GM03348 (cell line): ENCODE measurements around the gene BORCS5.
A peak's percentile ranks its signal among the peaks of the same experiment; 100 is the strongest.

ENCODE experiments used
- DNase-seq: peaks from one replicate; pipeline ENCODE4 v3.0.0; 2012; ENCODE audit warnings: low spot score

Gene BORCS5

DNA sequence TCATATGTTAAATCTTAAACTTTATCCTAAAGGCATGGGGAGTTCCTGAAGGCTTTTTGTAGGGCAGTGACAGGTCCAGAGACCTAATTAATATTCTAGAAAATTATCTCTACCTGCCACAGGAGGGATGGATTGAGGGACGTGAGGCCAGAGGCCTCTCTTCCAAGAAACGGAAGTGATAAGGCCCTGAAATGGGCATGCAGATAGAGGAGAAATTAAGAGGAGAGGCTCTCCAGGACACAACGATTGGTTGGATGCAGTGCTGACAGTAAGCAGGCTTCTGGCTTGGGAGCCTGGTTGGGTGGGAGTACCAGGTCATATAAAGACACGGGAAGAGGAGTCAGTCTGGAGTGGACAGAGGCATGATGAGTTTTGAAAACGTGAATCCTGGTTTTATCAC, 3.1 kb upstream of the BORCS5 start:
- no peak for DNase-seq

DNA sequence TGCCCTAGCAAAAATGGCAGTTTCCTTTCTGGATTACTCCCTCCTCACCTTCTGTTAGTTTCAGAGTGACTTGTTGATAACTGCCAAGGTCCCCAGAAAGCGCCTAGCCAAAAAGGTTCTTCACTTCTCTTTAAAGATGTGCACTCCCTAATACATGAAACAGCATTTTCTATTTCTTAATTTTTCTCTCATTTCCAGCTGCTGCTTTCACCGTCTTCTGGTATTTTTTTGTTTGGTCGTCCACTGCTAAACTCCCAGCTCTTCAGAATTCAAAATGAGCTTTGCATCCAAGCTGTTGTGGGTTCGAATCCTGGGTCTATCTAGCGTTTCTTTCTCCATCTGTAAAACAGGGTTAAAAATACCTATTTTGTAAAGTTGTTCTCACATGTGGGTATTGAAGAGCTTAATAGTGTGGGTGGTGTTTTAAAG, 397 bp upstream of the BORCS5 start:
- DNase-seq: no peak

DNA sequence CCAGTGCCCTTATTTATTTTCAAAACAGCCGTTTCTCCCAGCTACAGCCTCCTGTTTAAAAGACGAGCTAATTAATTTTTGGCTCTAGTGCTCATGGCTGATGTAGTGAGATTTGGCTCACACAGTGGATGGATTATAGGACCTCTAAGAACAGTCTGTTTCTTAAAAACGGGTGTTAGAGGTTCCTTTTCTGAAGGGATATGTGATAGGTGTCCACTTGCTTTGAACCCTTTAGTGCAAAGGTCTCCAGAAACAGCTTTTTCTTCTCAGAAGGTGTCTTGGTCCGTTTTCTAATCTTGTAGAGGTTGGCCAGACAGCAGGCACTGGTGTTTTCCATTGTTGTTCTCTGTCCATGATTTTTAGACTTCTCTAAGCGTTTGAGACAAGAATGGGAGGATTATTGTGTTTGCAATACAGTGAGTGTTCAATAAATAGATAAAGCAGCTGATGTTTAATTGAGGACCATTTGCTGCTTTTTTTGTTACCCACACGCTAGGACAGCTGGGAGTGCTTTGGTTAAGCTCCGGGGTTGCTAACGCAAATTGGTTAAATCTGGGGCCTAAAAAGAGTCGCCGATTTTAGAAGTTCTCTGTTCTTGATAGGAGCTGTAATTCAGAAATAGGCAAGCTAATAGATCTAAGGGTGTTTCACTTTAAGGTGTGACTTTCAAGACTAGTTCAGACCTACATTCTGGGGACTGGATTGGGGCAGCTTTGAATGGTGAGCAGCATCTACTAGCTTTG, 1.0 kb downstream of the BORCS5 start:
- no peak for DNase-seq

DNA sequence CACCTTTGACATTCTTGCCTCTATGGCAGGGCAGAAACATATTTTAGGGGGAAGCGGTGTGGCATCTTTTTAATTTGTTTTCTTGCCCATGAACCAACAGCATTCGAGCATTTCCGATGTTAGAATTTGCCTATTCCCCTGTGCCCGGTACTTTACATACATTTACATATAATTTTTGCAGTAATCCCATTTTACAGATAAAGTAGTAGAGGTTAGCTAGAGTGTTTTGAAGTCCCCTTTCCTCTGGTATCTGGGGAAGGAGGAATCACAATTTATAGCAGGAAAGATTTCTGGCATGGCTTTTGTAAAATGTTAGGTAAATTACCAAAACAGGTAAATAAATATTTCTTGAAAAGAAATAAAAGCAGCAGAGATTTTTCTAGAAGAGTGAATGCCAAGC, 1.6 kb downstream of the BORCS5 start:
- no peak for DNase-seq

DNA sequence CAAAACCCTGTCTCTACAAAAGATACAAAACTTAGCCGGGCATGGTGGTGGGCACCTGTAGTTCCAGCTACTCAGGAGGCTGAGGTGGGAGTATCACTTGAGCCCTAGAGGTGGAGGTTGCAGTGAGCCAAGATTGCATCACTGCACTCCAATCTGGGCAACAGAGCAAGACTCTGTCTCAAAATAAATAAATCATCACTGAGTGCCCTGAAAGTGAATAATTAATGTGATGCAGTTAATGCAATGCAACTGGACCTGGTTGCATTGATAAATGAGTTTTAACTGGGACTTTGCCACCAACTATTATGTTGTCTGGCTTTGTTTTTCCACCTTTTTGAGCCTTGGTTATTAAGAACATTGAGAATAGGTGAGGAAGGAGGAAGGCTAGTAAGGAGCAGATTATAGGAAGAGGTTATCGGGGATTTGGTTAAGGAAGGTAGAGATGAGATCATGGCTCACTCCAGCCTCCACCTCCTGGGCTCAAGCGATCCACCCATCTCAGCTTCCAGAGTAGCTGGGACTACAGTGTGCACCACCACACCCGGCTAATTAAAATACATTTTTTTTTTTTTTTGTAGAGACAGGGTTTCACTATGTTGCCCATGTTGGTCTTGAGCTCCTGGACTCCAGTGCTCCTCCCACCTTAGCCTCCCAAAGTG, 8.0 kb downstream of the BORCS5 start:
- no peak for DNase-seq

DNA sequence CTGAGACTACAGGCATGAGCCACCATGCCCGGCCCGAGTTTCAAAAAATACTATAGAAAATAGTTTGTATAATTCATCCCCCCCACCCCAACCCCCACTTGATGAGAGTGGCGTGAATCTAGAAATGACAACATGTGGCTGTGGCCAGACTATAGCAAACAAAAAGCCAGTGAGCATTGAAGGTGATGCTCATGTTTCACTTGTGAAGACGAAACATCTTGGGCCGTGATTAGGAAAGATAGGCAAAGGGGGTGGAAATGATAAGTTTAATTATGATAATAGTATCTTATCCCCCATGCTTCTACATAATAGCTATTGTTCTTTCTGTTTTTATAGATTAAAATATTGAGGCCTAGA, 8.5 kb downstream of the BORCS5 start:
- no peak for DNase-seq

DNA sequence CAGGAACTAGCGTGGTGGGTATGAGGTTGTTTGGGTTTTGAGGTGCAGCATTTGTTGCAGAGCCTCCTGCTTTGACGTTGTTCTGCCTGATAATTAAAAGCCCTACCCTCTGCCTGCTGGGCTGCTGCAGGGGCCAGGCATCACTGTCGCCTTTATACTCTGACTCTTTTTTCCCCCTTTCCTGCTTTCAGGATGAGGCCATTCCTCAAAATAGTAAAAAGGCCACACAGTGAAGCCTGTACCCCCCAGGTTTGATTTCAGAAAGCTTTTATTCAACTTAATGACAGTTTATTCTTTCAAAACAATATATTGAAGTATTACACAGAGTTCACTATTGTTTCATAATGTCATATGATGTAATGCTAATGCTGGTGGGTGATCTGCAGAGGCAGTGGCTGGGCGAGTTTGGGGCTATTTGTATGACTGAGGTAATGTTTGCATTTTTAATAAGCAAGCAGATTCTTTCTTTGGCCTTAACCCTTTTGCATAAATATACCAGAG, 9.1 kb downstream of the BORCS5 start:
- peak; percentile 45 for DNase-seq

DNA sequence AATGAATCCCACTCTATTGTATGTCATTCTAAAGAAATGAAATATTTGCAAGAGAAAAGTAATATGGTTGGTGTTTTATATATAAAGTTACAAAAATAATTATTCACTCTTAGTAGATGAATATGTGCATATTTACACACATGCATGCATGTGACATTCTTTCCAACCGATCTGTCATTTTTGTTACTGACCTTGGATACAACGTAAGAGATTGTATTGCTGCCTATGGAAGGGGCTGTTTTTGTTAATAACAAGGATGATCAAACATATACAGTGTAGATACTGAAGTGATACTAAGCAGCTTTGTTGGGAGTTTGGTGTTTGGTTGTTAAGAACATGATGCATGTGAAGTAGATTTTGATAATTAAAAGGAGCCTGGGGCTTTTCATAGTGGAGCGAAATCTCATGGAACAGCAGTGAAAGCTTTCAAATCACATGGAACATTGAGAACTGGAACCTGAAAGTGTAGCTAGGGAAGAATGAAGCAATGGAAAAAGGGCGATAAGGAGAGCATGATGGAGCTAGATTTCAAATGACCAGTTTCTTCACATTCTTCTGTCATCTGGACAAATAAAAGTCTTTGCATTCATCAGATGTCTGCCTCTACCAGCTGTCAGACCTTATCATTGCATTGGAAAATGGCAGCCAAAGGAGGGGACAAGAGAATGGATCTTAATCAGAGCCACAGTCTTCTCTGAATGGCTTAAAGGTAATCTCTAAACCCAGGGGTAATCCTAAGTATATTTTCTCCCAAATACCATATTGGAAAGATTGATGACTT, 10.0 kb downstream of the BORCS5 start:
- no peak for DNase-seq

DNA sequence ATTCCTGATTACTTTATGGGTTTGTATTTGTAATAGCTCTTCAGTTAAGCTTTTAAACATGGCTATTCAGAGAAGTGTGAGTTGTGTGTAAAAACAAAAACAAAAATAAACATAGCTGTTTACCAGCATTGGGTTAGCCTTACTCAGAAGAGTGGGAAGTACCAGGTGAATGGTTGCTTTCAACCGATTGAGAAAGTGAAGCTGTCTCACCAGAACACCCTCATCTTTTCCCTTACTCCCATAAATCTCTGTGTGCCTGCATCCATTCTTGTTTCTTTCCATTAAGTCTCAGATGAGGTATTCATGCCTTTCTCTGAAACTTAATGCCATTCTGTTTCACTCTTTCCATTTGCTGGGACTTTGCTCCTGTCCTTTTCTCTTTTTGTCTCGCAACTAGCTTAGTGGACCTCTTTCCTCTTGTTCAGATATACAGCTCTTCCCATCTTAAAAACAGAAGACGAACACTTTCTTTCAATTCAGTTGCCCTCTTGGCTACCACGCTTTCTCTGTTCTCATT, 10.7 kb downstream of the BORCS5 start:
- no peak for DNase-seq

DNA sequence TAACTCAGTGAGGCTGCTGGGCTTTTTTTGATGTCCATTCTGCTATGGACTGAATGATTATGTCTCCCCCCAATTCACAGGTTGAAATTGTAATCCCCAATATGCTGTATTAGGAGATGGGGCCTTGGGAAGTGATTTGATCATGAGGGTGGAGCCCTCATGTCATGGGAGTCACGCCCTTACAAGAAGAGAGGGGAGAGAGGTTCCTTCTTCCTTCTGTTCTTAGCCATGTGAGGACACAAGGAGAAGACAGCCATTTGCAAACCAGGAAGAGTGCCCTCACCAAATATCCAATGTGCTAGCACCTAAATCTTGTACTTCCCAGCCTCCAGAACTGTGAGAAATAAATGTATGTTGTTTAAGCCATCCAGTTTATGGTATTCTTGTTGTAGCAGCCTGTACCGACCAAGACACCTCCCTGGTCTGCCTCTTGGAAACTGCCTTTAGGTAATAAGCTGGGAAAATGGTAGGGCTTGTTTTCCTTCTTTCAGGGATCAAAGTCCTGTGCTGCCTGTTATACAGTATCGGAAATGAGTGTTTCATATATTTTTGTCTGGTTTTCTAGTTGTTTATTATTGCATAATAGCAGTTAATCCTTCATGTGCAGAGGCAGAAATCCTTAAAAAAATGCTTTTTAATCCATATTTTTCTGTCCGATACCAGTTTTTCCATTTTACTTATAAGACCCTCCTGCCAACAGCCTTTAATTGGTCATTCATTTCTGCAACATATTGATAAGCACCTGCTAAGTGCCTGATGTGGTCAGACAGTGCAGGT, 16.3 kb downstream of the BORCS5 start:
- no peak for DNase-seq

DNA sequence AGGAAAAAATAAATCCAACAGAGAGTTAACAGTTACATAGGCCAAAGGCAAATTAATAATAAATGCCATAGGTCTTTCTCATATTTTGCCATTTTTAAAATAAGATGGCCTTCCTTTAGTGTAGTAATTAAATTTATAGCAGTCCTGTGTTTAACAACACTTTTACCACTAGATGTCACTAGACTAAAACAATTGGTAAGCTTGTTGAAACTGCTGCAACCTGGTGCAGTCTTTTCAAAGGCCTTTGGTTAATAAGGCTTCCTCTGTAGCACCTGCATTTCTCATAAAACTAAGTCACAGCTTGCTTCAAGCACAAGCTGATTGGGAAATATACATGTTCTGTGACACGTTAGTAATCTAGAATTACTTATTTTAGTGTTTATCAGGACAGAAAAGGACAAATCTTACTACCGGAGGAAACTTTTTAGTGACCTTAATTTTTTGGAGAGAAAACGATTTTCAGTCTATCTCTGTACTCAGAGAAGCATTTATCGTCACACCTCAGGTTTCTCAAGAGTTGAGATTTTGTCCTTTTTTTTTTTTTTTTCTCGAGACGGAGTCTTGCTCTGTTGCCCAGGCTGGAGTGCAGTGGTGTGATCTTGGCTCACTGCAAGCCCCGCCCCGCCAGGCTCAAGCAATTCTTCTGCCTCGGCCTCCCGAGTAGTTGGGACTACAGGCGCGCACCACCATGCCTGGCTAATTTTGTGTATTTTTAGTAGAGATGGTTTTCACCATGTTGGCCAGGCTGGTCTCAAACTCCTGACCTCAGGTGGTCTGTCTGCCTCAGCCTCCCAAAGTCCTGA, 20.0 kb downstream of the BORCS5 start:
- peak; percentile 78 for DNase-seq

DNA sequence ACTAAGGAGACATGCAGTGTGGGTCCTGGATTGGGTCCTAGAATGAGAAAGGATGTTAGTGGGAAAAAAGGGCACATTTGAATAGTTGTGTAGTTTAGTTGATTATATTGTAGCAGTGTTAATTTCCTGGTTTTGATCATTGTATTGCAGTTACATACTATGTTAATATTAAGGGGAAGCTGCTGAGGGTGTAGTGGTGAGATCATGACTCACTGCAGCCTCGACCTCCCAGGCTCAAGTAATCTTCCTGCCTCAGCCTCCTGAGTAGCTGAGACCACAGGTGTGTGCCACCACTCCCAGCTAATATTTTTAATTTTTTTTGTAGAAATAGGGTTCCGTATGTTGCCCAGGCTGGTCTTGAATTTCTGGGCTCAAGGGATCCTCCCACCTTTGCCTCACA, 21.7 kb downstream of the BORCS5 start:
- no peak for DNase-seq

DNA sequence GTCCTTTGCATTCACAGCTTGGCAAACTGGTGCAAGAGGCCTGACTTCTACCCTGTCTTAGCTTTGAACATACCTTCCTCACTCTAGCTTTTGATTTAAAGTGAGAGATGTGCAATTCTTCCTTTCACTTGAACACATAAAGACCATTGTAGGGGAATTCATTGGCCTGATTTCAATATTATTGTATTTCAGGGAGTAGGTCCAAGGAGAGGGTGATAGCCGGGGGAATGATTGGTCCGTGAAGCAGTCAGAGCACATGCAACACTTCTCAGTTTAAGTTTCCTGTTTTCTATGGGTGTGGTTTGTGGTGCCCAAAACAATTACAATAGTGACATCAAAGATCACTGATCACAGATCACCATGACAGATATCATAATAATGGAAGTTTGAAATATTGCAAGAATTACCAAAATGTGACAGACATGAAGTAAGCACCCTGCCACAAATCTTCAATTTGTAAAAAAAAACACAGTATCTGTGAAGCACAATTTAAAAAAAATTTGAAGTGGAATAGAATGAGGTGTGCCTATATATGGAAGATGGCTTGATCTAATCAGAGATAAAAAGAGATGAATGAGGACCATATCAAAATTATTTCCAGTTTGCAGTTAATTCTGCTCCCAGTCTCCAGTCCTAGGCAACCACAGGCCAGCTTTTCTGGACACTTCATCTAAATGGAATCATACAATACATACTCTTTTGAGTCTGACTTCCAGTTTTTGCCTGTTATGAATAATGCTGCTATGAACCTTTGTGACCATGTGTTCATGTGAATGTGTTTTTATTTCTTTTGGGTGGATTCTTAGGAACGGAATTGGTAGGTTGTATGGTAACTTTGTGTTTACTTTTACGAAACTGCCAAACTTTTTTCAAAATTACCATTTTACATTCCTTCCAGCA, 23.2 kb downstream of the BORCS5 start:
- DNase-seq: peak; percentile 22

DNA sequence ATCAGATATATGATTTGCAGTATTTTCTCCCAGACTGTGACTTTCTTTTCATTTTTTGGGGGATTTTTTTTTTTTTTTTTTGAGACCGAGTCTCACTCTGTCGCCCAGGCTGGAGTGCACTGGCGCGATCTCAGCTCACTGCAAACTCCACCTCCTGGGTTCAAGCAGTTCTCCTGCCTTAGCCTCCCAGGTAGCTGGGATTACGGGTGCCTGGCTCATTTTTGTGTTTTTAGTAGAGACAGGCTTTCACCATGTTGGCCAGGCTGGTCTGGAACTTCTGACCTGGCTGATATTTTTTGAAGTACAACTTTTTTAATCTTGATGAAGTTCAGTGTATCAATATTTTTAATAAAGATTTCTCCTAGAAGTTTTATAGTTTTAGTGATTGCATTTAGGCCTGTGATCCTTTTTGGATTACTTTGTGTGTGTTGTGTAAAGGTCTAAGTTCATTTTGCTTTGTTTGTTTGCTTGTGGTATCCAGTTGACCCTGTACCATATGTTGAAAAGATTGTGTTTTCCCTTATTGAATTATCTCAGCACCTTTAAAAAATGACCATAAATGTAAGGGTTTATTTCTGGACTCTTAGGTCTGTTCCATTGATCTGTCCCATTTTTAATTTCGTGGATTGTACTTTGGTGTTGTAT, 24.2 kb downstream of the BORCS5 start:
- DNase-seq: no peak

DNA sequence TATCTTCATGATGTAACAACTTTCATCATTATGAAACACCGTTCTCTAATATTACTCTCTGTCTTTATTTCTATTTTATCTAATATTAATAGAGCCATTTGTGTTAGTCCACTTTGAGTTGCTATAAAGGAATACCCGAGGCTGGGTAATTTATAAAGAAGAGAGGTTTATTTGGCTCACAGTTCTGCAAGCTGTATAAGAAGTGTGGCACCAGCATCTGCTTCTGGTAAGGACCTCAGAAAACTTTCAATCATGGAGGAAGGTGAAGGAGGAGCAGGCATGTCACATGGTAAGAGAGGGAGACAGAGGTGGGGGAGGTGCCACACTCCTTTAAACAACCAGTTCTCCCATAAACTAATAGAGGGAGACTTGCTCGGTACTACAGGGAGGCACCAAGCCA, 25.1 kb downstream of the BORCS5 start:
- DNase-seq: no peak

DNA sequence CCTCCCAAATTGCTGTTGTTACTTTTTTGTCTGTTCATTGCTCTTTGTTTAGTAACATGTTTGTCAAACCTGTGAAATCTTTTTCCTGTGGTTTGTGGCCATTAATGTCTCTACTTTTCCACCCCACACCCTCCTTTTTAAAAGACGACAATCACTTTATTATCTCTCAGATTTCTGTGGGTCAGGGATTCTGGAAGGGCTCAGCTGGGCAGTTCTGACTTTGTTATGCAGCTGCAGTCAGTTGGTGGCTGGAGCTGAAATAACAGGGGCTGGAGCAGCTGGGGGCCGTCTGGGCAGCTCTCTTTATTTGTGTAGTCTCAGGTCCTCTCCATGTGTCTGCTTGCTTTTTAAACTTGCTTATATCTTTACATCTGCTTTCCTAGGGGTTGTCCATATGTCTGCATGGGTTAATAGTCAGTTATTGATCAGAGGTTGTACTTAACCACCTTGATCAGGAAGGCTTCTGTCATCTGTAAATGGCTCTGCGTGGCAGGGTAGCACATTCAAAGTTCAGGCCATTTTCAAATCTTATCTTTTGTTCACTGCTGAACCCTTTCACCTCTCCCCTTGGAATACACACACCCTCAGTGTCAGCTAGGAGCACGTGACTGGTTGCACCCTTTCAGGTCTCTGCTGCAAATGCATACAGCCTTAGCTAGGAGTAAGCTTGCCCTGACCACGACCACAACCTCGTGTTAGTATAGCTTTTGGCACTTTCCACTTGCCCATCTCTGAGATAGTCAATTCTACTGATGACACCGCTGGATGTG, 27.9 kb downstream of the BORCS5 start:
- no peak for DNase-seq

DNA sequence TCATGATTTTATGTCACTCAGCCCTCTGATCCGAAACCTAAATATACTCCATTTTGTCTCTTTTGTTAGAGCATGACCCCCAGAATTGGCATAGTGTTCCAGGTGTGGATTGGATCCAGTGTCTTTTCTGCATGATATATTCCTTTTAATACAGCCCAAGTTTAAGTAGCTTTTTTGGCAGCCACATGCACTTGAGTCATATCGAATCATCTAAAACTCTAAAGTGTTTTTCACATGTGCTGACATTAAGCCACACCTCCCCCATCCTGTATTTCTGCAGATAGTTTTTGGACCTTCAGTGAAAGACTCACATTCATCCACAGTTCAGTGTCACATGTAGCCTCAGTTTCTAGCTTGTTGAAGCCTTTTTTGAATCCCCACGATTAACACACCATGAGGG, 30.6 kb downstream of the BORCS5 start:
- peak; percentile 67 for DNase-seq

DNA sequence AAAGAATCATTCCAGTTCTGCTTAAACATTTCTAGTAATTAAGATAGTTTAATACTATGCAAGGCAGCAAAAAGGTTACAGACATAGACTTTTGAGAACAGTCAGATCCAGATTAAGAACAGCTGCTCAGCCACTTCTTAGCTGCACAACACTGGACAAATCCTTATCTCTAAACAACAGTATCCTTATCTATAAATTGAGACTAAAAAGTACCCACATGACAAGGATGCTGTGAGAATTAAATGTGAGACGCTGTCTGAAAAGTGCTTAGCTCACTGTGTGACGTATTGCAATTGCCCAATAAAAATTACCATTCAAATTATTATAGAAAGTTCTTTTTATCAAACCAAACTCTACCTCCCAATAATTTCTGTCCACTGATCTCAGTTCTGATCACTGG, 35.5 kb downstream of the BORCS5 start:
- DNase-seq: no peak

DNA sequence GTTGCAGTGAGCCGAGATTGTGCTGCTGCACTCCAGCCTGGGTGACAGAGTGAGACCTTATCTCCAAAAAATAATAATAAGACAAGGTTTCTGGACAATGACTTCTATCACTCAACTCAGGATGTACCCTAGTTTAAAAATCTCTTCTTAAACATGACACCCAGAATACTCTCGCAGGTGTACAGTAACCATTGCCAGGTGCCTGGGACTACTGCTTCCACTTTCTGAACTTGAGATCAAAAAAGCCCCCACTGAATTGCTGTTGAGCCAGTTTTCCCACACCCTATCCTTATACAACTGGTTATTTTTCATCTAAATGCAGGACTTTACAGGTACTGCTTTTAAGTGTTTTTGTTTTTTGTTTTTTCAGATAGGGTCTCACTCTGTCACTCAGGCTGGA, 36.3 kb downstream of the BORCS5 start:
- no peak for DNase-seq
